Measurements from ENCODE around the gene HIF3A. TPM values are rescaled to one million over a fixed set of nuclear protein-coding genes. Genes with fewer than 3 reads are reported as not detected.
A peak's percentile ranks its signal among the peaks of the same experiment; 100 is the strongest.
"Not testable (repeated sequence)": the region's sequence is repeated elsewhere in the genome, so short reads cannot be mapped to it uniquely, and the experiment has no call there.

The HIF3A gene
- total RNA-seq, 3 donors from 2014 or later (not counting 1 experiment from before 2014, with no cell fraction given) = not detected

- no peak for DNase-seq
- TF ChIP-seq, protein P1, sequence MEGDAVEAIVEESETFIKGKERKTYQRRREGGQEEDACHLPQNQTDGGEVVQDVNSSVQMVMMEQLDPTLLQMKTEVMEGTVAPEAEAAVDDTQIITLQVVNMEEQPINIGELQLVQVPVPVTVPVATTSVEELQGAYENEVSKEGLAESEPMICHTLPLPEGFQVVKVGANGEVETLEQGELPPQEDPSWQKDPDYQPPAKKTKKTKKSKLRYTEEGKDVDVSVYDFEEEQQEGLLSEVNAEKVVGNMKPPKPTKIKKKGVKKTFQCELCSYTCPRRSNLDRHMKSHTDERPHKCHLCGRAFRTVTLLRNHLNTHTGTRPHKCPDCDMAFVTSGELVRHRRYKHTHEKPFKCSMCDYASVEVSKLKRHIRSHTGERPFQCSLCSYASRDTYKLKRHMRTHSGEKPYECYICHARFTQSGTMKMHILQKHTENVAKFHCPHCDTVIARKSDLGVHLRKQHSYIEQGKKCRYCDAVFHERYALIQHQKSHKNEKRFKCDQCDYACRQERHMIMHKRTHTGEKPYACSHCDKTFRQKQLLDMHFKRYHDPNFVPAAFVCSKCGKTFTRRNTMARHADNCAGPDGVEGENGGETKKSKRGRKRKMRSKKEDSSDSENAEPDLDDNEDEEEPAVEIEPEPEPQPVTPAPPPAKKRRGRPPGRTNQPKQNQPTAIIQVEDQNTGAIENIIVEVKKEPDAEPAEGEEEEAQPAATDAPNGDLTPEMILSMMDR (IDR thresholded peaks at IDR 0.05) = no peak
- Histone ChIP-seq H3K27me3 (ENCODE audit: control insufficient read depth, insufficient read depth, low read length) (no peaks in the 10 kb centered on the region), H3K36me3 (ENCODE audit: control insufficient read depth, insufficient read depth, low read length) (no peaks in the 10 kb centered on the region), H3K4me1 (ENCODE audit: control insufficient read depth, insufficient read depth, low read length) (no peaks in the 10 kb centered on the region), H3K9me3 (ENCODE audit: control insufficient read depth, insufficient read depth, low read length) (peaks cover 5% of the 10 kb centered on the region), H3K27ac (ENCODE audit: low read length) (no peak overlapping the region), H3K4me3 (ENCODE audit: low read length) (no peak overlapping the region)
- no peak overlapping the region for H3K27ac Mint-ChIP-seq
- H3K36me3 Mint-ChIP-seq = no peaks in the 10 kb centered on the region
- H3K4me3 Mint-ChIP-seq = no peak overlapping the region
- H3K9me3 Mint-ChIP-seq = peaks cover 2 to 5% of the 10 kb centered on the region in 2 donors
- peak in 1 of 3 donors; percentile 5 for ATAC-seq
- 88% methylated on average over 10 of the region's 10 CpGs for WGBS (ENCODE audit: insufficient coverage)
- H3K27me3 Mint-ChIP-seq (ENCODE audit: low read depth in 2 of 2) = peaks cover 0 to 3% of the 10 kb centered on the region in 2 donors
- no peaks in the 10 kb centered on the region for H3K4me1 Mint-ChIP-seq
- intact Hi-C loops (cut with micrococcal nuclease) = no loop called here
These were observed 12.2 kb downstream of the HIF3A start for GRCh38 chr19:46309056-46309455.

- H3K36me3 Mint-ChIP-seq = no peaks in the 10 kb centered on the region
- WGBS (ENCODE audit: insufficient coverage) = 95% methylated on average over 5 of the region's 5 CpGs
- H3K36me3 ChIP-seq (ENCODE audit: control insufficient read depth, insufficient read depth, low read length) = no peaks in the 10 kb centered on the region
- ATAC-seq (no peak), DNase-seq (no peak)
- H3K4me3 ChIP-seq (ENCODE audit: low read length) = no peak overlapping the region
- H3K27me3 Mint-ChIP-seq (ENCODE audit: low read depth in 2 of 2) = peaks cover 0 to 3% of the 10 kb centered on the region in 2 donors
- no peak overlapping the region for H3K27ac ChIP-seq (ENCODE audit: low read length)
- TF ChIP-seq, protein P1 (IDR thresholded peaks at IDR 0.05) = no peak
- H3K9me3 ChIP-seq (ENCODE audit: control insufficient read depth, insufficient read depth, low read length) = peaks cover 5% of the 10 kb centered on the region
- H3K27me3 ChIP-seq (ENCODE audit: control insufficient read depth, insufficient read depth, low read length) = no peaks in the 10 kb centered on the region
- no peaks in the 10 kb centered on the region for H3K4me1 Mint-ChIP-seq
- intact Hi-C loops (cut with micrococcal nuclease) = no loop called here
- H3K4me1 ChIP-seq (ENCODE audit: control insufficient read depth, insufficient read depth, low read length) = no peaks in the 10 kb centered on the region
- no peak overlapping the region for H3K27ac Mint-ChIP-seq
- peaks cover 0 to 2% of the 10 kb centered on the region in 2 donors for H3K9me3 Mint-ChIP-seq
- H3K4me3 Mint-ChIP-seq = no peak overlapping the region
These were observed 14.6 kb downstream of the HIF3A start for GRCh38 chr19:46311444-46311843.

DNA sequence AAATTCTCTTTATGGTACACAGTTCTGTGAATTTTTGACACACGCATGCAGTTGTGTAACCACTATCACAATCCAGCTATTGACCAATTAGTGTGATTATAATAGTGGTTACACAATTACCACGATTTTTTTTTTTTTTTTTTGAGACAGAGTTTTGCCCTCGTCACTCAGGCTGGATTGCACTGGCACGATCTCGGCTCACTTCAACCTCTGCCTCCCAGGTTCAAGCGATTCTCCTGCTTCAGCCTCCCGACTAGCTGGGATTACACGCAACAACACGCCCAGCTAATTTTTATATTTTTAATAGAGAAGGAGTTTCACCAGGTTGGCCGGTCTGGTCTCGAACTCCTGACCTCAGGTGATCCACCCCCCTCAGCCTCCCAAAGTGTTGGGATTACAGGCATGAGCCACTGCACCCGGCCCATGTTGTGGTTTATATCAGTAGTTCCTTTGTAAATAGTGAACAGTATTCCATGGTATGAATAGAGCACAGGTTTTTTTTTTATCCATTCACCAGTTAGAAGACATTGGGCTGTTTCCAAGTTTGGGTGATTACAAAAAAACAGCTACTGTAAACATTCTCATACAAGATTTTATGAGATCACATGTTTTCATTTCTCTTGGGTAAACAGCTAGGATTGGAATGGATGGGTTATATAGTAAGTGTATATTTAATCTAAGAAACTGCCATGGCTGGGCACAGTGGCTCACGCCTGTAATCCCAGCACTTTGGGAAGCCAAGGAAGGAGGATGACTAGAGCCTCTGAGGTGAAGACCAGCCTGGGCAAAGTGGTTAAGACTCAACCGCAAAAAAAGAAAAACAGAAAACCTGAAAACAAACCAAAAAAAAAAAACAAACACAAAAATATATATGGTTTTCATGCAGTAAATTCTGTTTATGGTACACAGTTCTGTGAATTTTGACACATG lies 17.0 kb downstream of the HIF3A start:
- ATAC-seq; DNase-seq; H3K4me1 Mint-ChIP-seq; H3K4me3 Mint-ChIP-seq; H3K36me3 Mint-ChIP-seq; H3K27me3 ChIP-seq (ENCODE audit: control insufficient read depth, insufficient read depth, low read length); H3K4me1 ChIP-seq (ENCODE audit: control insufficient read depth, insufficient read depth, low read length); H3K9me3 Mint-ChIP-seq; H3K27ac Mint-ChIP-seq; H3K4me3 ChIP-seq (ENCODE audit: low read length); H3K36me3 ChIP-seq (ENCODE audit: control insufficient read depth, insufficient read depth, low read length); H3K27me3 Mint-ChIP-seq (ENCODE audit: low read depth in 2 of 2); intact Hi-C loops (cut with micrococcal nuclease); H3K9me3 ChIP-seq (ENCODE audit: control insufficient read depth, insufficient read depth, low read length); H3K27ac ChIP-seq (ENCODE audit: low read length): not testable (repeated sequence)
- WGBS (ENCODE audit: insufficient coverage) = 83% methylated on average over 7 of the region's 14 CpGs

DNA sequence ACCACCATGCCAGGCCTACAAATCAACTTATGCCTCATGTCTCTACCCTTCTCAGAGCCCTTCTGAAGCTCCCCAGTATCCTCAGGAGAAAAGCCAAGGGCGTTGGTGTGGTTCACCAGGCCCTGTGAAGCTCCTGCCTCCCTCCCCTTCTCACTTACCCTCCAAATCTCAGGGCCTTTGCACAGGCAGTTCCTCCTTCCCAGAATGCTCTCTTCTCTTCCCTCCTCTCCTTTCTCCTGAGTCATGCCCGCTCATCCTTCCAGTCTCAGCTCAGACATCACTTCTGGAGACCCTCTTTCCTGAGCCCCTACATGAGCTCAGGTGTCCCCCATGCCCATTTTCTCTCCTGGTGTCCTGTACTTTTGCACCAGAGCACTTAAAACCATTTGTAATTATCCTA lies 20.5 kb downstream of the HIF3A start:
- Mint-ChIP-seq H3K4me3 (no peak overlapping the region), H3K4me1 (no peaks in the 10 kb centered on the region), H3K36me3 (no peaks in the 10 kb centered on the region), H3K27ac (no peak overlapping the region), H3K9me3 (no peaks in the 10 kb centered on the region), H3K27me3 (ENCODE audit: low read depth in 2 of 2) (peaks cover 0 to 4% of the 10 kb centered on the region in 2 donors)
- H3K36me3 ChIP-seq (ENCODE audit: control insufficient read depth, insufficient read depth, low read length) = no peaks in the 10 kb centered on the region
- H3K4me1 ChIP-seq (ENCODE audit: control insufficient read depth, insufficient read depth, low read length) = no peaks in the 10 kb centered on the region
- TF ChIP-seq, protein P1 (IDR thresholded peaks at IDR 0.05) = no peak
- H3K4me3 ChIP-seq (ENCODE audit: low read length) = no peak overlapping the region
- intact Hi-C loops (cut with micrococcal nuclease) = no loop called here
- H3K27me3 ChIP-seq (ENCODE audit: control insufficient read depth, insufficient read depth, low read length) = no peaks in the 10 kb centered on the region
- 67% methylated on average over 2 of the region's 2 CpGs for WGBS (ENCODE audit: insufficient coverage)
- no peak for ATAC-seq
- no peaks in the 10 kb centered on the region for H3K9me3 ChIP-seq (ENCODE audit: control insufficient read depth, insufficient read depth, low read length)
- no peak for DNase-seq
- H3K27ac ChIP-seq (ENCODE audit: low read length) = no peak overlapping the region

All from natural killer cell (primary cell).